ENCODE measurements around the gene B4GAT1. TPM values are rescaled to one million over a fixed set of nuclear protein-coding genes. Genes with fewer than 3 reads are reported as not detected.
A peak's percentile ranks its signal among the peaks of the same experiment; 100 is the strongest.

Gene B4GAT1
- polyA plus RNA-seq, 3 donors = 0.75 to 1.7 (median 1.7) TPM

GRCh38 chr11:66314561-66315497, 32.6 kb downstream of the B4GAT1 start:
- H3K9me3 ChIP-seq (replicated peaks in 1 of 2; ENCODE audit: control insufficient read depth in 1 of 2, insufficient read depth in 1 of 2, low read length in 2 of 2) = no peaks in the 10 kb centered on the region
- no peaks in the 10 kb centered on the region for H3K79me2 ChIP-seq (ENCODE audit: insufficient read depth, low read length)
- no peak overlapping the region for H2AFZ ChIP-seq (ENCODE audit: insufficient read depth, low read depth, low read length, poor library complexity, severe bottlenecking)
- no peak overlapping the region for H3K27ac ChIP-seq (ENCODE audit: low read depth in 1 of 2, low read length in 2 of 2)
- H3K4me3 ChIP-seq (replicated peaks in 1 of 3; ENCODE audit: low read depth in 2 of 3, low read length in 3 of 3) = no peak overlapping the region
- no peaks in the 10 kb centered on the region for H3K27me3 ChIP-seq (ENCODE audit: control insufficient read depth in 2 of 2, insufficient read depth in 2 of 2, low read length in 2 of 2)
- 95% methylated on average over 16 of the region's 17 CpGs for WGBS (ENCODE audit: insufficient coverage)
- H3K36me3 ChIP-seq (replicated peaks in 1 of 2; ENCODE audit: control insufficient read depth in 1 of 2, insufficient read depth in 2 of 2, low read length in 2 of 2) = no peaks in the 10 kb centered on the region
- DNase-seq = no peak
- H3K4me2 ChIP-seq (replicated peaks; ENCODE audit: extremely low read depth, low read length, poor library complexity, severe bottlenecking) = no peak overlapping the region
- Mint-ChIP-seq H3K27me3 (ENCODE audit: low read depth in 3 of 3) (peaks cover 3 to 17% (median 15%) of the 10 kb centered on the region in 3 donors), H3K27ac (peak overlapping the region in 3 of 7 donors; percentile 35 to 87 (median 52)), H3K4me1 (peaks cover 48% of the 10 kb centered on the region), H3K9me3 (peaks cover 0 to 2% (median 0%) of the 10 kb centered on the region in 7 donors), H3K4me3 (peak overlapping the region in 1 of 2 donors; percentile 31), H3K36me3 (peaks cover 0 to 2% of the 10 kb centered on the region in 2 donors)
- intact Hi-C loops (cut with micrococcal nuclease) = loop anchor here in 1 of 2 donors (10.0 kb wide), 1 partner anchor 70 kb away; no protein-coding TSS in a partner anchor
- peaks cover 55 to 66% of the 10 kb centered on the region in 2 donors for H3K4me1 ChIP-seq (ENCODE audit: control insufficient read depth in 1 of 2, insufficient read depth in 2 of 2, low read length in 2 of 2)
- H3K9ac ChIP-seq (ENCODE audit: insufficient read depth, low read length, poor library complexity, severe bottlenecking) = no peak overlapping the region
- no peaks in the 10 kb centered on the region for H4K20me1 ChIP-seq (ENCODE audit: insufficient read depth, low read length)
- TF ChIP-seq, protein P1, sequence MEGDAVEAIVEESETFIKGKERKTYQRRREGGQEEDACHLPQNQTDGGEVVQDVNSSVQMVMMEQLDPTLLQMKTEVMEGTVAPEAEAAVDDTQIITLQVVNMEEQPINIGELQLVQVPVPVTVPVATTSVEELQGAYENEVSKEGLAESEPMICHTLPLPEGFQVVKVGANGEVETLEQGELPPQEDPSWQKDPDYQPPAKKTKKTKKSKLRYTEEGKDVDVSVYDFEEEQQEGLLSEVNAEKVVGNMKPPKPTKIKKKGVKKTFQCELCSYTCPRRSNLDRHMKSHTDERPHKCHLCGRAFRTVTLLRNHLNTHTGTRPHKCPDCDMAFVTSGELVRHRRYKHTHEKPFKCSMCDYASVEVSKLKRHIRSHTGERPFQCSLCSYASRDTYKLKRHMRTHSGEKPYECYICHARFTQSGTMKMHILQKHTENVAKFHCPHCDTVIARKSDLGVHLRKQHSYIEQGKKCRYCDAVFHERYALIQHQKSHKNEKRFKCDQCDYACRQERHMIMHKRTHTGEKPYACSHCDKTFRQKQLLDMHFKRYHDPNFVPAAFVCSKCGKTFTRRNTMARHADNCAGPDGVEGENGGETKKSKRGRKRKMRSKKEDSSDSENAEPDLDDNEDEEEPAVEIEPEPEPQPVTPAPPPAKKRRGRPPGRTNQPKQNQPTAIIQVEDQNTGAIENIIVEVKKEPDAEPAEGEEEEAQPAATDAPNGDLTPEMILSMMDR (IDR thresholded peaks at IDR 0.05) = no peak

DNA sequence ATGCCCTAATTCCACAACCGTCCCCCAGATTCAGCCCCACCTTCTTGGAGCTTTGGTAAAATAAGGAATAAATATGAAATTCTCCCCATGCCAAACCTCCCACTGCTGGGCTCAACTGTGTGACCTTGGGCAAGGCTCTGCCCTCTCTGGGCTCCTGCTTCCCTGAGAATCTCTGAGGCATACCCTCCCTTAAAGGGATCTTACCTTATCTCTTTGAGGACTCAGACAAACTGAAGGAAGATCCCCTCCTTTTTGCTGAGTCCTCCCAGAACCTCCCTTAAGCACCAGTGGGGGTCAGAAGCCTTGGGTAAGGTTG, 33.3 kb downstream of the B4GAT1 start:
- intact Hi-C loops (cut with micrococcal nuclease) = loop anchor here in 1 of 2 donors (10.0 kb wide), 1 partner anchor 71 kb away; no protein-coding TSS in a partner anchor
- WGBS (ENCODE audit: insufficient coverage) = no CpG with 5 or more reads among the region's 1 CpG
- H3K4me1 ChIP-seq (ENCODE audit: control insufficient read depth in 1 of 2, insufficient read depth in 2 of 2, low read length in 2 of 2) = peaks cover 52 to 63% of the 10 kb centered on the region in 2 donors
- H3K36me3 ChIP-seq (replicated peaks in 1 of 2; ENCODE audit: control insufficient read depth in 1 of 2, insufficient read depth in 2 of 2, low read length in 2 of 2) = no peaks in the 10 kb centered on the region
- H3K27me3 ChIP-seq (ENCODE audit: control insufficient read depth in 2 of 2, insufficient read depth in 2 of 2, low read length in 2 of 2) = no peaks in the 10 kb centered on the region
- Mint-ChIP-seq H3K4me3 (no peak overlapping the region), H3K27me3 (ENCODE audit: low read depth in 3 of 3) (peaks cover 4 to 18% (median 15%) of the 10 kb centered on the region in 3 donors), H3K4me1 (peaks cover 46% of the 10 kb centered on the region), H3K36me3 (peaks cover 0 to 2% of the 10 kb centered on the region in 2 donors), H3K27ac (no peak overlapping the region), H3K9me3 (peaks cover 0 to 2% (median 0%) of the 10 kb centered on the region in 7 donors)
- no peak overlapping the region for H2AFZ ChIP-seq (ENCODE audit: insufficient read depth, low read depth, low read length, poor library complexity, severe bottlenecking)
- DNase-seq = no peak
- H4K20me1 ChIP-seq (ENCODE audit: insufficient read depth, low read length) = no peaks in the 10 kb centered on the region
- TF ChIP-seq, protein P1 (IDR thresholded peaks at IDR 0.05) = no peak
- no peaks in the 10 kb centered on the region for H3K9me3 ChIP-seq (replicated peaks in 1 of 2; ENCODE audit: control insufficient read depth in 1 of 2, insufficient read depth in 1 of 2, low read length in 2 of 2)
- no peaks in the 10 kb centered on the region for H3K79me2 ChIP-seq (ENCODE audit: insufficient read depth, low read length)
- H3K27ac ChIP-seq (ENCODE audit: low read depth in 1 of 2, low read length in 2 of 2) = no peak overlapping the region
- no peak overlapping the region for H3K4me2 ChIP-seq (replicated peaks; ENCODE audit: extremely low read depth, low read length, poor library complexity, severe bottlenecking)
- no peak overlapping the region for H3K9ac ChIP-seq (ENCODE audit: insufficient read depth, low read length, poor library complexity, severe bottlenecking)
- no peak overlapping the region for H3K4me3 ChIP-seq (replicated peaks in 1 of 3; ENCODE audit: low read depth in 2 of 3, low read length in 3 of 3)

Measured in CD14-positive monocyte (primary cell).